ENCODE measurements around the gene ODF2.

The ODF2 gene

DNA sequence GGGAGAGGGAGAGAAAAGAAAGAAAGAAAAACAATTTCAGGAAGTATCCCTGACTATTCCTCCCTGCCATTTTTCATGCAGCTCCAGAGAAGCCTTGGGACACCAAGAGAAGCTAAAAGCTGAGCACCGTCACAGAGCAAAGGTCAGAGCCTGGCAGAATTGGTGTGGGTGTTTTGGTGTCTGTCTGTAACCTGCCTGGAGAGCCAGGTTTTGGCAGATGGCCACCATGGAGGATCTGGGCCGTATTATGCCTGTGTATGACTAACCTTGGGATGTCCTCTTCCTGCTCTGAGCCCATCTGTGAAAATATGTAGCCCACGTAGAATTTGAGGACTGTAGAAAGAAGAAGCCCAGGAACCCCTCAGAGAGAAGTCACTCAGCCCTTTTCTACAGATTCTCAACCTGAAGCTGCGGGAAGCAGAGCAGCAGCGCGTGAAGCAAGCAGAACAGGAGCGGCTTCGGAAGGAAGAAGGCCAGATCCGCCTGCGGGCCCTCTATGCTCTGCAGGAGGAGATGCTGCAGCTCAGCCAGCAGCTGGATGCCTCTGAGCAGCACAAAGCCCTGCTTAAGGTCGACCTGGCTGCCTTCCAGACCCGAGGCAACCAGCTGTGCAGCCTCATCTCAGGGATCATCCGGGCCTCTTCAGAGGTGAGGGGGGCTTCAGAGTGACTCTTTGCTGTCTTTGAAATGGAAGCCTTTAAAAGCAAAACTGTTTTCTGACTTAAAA is 67.6 kb downstream of the ODF2 start:
- TF ChIP-seq, protein P1, sequence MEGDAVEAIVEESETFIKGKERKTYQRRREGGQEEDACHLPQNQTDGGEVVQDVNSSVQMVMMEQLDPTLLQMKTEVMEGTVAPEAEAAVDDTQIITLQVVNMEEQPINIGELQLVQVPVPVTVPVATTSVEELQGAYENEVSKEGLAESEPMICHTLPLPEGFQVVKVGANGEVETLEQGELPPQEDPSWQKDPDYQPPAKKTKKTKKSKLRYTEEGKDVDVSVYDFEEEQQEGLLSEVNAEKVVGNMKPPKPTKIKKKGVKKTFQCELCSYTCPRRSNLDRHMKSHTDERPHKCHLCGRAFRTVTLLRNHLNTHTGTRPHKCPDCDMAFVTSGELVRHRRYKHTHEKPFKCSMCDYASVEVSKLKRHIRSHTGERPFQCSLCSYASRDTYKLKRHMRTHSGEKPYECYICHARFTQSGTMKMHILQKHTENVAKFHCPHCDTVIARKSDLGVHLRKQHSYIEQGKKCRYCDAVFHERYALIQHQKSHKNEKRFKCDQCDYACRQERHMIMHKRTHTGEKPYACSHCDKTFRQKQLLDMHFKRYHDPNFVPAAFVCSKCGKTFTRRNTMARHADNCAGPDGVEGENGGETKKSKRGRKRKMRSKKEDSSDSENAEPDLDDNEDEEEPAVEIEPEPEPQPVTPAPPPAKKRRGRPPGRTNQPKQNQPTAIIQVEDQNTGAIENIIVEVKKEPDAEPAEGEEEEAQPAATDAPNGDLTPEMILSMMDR (IDR thresholded peaks at IDR 0.05; ENCODE audit: low read depth, low read length): no peak
- TF ChIP-seq POLR2A (IDR thresholded peaks at IDR 0.05; ENCODE audit: extremely low read depth, insufficient read length) (no peak), MYC (IDR thresholded peaks at IDR 0.05; ENCODE audit: low read depth, low read length) (no peak)
- TF ChIP-seq, protein P2, sequence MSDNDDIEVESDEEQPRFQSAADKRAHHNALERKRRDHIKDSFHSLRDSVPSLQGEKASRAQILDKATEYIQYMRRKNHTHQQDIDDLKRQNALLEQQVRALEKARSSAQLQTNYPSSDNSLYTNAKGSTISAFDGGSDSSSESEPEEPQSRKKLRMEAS (IDR thresholded peaks at IDR 0.05; ENCODE audit: low read depth, low read length): no peak
- no peak for DNase-seq (ENCODE audit: low read depth)

DNA sequence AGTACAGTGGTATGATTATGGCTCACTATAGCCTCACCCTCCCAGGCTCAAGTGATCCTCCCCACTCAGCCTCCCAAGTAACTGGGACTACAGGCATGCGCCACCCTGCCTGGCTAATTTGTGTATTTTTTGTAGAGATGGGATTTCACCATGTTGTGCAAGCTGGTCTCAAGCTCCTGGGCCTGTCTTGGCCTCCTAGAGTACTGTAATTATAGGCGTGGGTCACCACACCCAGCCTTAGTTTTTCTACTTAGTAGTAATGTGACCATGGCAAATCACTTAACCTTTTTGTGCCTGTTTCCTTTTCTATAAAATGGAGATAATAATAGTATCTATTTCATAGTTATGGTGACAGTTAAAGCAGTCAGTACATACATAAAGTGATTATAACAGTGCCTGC is 70.9 kb downstream of the ODF2 start:
- DNase-seq (ENCODE audit: low read depth): no peak
- TF ChIP-seq, protein P1 (IDR thresholded peaks at IDR 0.05; ENCODE audit: low read depth, low read length): no peak
- no peak overlapping the region for H3K4me3 ChIP-seq (ENCODE audit: low read depth, low read length)

More for the DNA sequence above, 67.6 kb downstream of the ODF2 start:
- H3K4me3 ChIP-seq (ENCODE audit: low read depth, low read length): no peak overlapping the region

DNA sequence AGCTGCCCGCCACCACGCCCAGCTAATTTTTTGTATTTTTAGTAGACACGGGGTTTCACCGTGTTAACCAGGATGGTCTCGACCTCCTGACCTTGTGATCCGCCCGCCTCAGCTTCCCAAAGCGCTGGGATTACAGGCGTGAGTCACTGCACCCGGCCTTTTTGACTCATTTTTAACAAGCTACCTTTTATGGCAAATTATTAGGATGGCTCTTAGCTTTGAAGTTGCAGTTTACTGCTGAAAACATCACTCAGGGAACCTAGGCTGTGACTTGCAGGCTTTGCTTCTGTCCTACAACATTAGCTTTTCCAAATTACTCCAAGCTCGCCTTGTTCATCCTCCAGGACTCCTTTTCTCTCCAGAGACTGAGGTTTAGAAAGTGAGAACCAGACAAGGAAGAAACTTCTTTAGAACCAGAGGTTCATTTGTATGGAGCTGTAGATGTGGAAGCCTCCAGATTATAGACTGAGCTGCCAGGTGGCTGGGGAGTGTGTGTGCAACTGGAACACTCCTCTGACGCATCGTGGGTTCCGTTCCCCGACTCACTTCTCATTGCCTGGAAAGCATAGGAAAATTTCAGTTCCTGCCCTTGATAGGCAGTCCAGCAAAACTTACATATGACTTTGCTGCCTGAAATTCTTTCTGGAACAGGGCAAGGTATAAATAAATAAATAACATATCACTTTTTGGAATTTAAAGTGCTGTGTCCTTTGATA is 72.8 kb downstream of the ODF2 start:
- H3K4me3 ChIP-seq (ENCODE audit: low read depth, low read length): no peak overlapping the region
- DNase-seq (ENCODE audit: low read depth): no peak
- TF ChIP-seq POLR2A (IDR thresholded peaks at IDR 0.05; ENCODE audit: extremely low read depth, insufficient read length) (no peak), MYC (IDR thresholded peaks at IDR 0.05; ENCODE audit: low read depth, low read length) (no peak)
- TF ChIP-seq, protein P1 (IDR thresholded peaks at IDR 0.05; ENCODE audit: low read depth, low read length): no peak

DNA sequence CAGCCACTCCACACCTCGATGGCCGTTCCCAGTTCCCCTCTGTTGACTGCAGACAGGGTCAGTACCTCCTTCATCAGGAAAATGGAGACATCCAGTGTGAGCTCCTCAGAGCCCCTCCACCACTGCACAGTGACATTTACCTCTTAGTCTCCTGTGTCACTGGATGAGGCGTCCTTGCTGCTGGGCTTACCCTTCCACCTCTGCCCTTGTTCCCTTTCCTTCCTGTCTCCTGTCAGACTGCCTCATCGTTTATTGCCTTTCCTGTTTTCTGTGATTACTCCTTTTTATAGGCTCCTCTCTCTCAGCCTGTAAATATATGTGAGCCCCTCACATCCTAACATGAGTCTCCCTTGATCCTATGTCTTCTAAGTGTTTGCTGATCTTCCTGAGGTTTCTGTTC is 73.4 kb downstream of the ODF2 start:
- TF ChIP-seq, protein P1 (IDR thresholded peaks at IDR 0.05; ENCODE audit: low read depth, low read length): no peak
- no peak for TF ChIP-seq POLR2A (IDR thresholded peaks at IDR 0.05; ENCODE audit: extremely low read depth, insufficient read length)
- TF ChIP-seq MYC (IDR thresholded peaks at IDR 0.05; ENCODE audit: low read depth, low read length): no peak
- TF ChIP-seq, protein P2 (IDR thresholded peaks at IDR 0.05; ENCODE audit: low read depth, low read length): no peak
- no peak for DNase-seq (ENCODE audit: low read depth)
- no peak overlapping the region for H3K4me3 ChIP-seq (ENCODE audit: low read depth, low read length)

DNA sequence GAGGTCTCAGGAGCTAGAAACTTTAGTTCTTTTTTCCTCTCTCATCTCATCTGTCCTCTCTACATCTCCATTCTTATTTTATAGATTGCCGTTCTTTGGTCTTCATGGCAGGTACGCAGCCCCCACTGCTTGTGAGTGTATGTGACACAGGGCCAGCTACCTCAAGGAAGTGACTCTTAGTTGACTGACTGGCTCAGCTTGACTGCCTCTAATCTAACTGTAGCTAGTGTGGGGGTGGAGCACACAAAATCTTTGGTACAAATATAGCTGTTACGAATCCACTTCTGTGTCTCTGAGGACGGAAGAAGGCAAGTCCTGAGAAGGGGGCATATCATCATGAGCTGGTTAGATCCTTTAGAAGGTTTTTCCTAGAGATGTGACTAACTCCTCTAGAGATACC is 76.8 kb downstream of the ODF2 start:
- no peak for TF ChIP-seq MYC (IDR thresholded peaks at IDR 0.05; ENCODE audit: low read depth, low read length)
- TF ChIP-seq, protein P1 (IDR thresholded peaks at IDR 0.05; ENCODE audit: low read depth, low read length): no peak
- TF ChIP-seq, protein P2 (IDR thresholded peaks at IDR 0.05; ENCODE audit: low read depth, low read length): no peak
- TF ChIP-seq POLR2A (IDR thresholded peaks at IDR 0.05; ENCODE audit: extremely low read depth, insufficient read length): no peak
- DNase-seq (ENCODE audit: low read depth): no peak
- H3K4me3 ChIP-seq (ENCODE audit: low read depth, low read length): no peak overlapping the region

Measured in NB4 (cell line).